Lung (tissue), 12 donors: ENCODE measurements around the gene CELSR1. TPM values are rescaled to one million over a fixed set of nuclear protein-coding genes. Genes with fewer than 3 reads are reported as not detected.

ENCODE experiments used
- ATAC-seq: fragments of 200-7000 bp; cut with Tn5 transposase; one replicate; pipeline ENCODE4 v1.9.1; 2020; ENCODE audit warnings: moderate number of reproducible peaks; ENCODE audit not compliant: insufficient read depth, low FRiP score
- DNase-seq, 3 donors: peaks; one replicate each; pipeline ENCODE4 v3.0.0-alpha.2; 2013 to 2017
- H3K27ac ChIP-seq, 2 donors: one replicate each; pipeline ENCODE4 v1.5.1; 2013; ENCODE audit warnings: mild to moderate bottlenecking in 2 of 2, moderate library complexity in 2 of 2, control low read depth in 1 of 2, inconsistent platforms in 1 of 2, low read depth in 1 of 2, low read length in 1 of 2
- H3K27me3 ChIP-seq, 3 donors: one replicate each; pipeline ENCODE4 v1.5.1; 2013; ENCODE audit warnings: low read length in 2 of 3; ENCODE audit not compliant: control insufficient read depth in 3 of 3, insufficient read depth in 3 of 3
- H3K36me3 ChIP-seq, 4 donors: one replicate each; pipeline ENCODE4 v1.5.1; 2013; ENCODE audit warnings: low read length in 4 of 4, mild to moderate bottlenecking in 1 of 4, moderate library complexity in 1 of 4; ENCODE audit not compliant: control insufficient read depth in 4 of 4, insufficient read depth in 4 of 4
- H3K4me1 ChIP-seq, 5 donors: one replicate each; pipeline ENCODE4 v1.5.1; 2013; ENCODE audit warnings: low read length in 5 of 5, mild to moderate bottlenecking in 2 of 5, moderate library complexity in 1 of 5; ENCODE audit not compliant: control insufficient read depth in 5 of 5, insufficient read depth in 5 of 5
- H3K4me3 ChIP-seq: one replicate; pipeline ENCODE4 v1.5.1; 2013; ENCODE audit warnings: mild to moderate bottlenecking, control low read depth, moderate library complexity
- H3K9ac ChIP-seq, 2 donors: one replicate each; pipeline ENCODE4 v1.5.1; 2013; ENCODE audit warnings: low read length in 2 of 2, control low read depth in 1 of 2; ENCODE audit not compliant: insufficient read depth in 1 of 2
- H3K9me3 ChIP-seq, 4 donors: one replicate each; pipeline ENCODE4 v1.5.1; 2013; ENCODE audit warnings: low read length in 3 of 4, mild to moderate bottlenecking in 1 of 4, moderate library complexity in 1 of 4; ENCODE audit not compliant: control insufficient read depth in 4 of 4, insufficient read depth in 3 of 4
- WGBS, 2 donors: extraction: QIAGEN DNeasy Blood & Tissue Kit; methylation state at CpG; one replicate each; pipeline ENCODE4 v1.1.7; 2013; 5-methylcytosine and 5-hydroxymethylcytosine counted together
- polyA plus RNA-seq, 2 donors: library from polyadenylated mRNA; stranded (reverse); fragments of 200-250 nt; gene quantifications; one replicate each; pipeline ENCODE4 v1.2.1, GENCODE V29; 2013
- total RNA-seq, 2 donors: library from RNA; depleted of rRNA in 1 of 2; stranded (reverse); fragments of >200 nt in 1 of 2; gene quantifications; one replicate each; pipeline ENCODE4 v1.2.1, GENCODE V29; 2014 to 2021
- TF ChIP-seq, protein P1 (sequence below): IDR thresholded peaks from 2 replicates; pipeline ENCODE4 v1.5.1; 2012; ENCODE audit warnings: mild to moderate bottlenecking; ENCODE audit errors: control extremely low read depth, extremely low read depth
- donor health status: control.
- donor health status: control.
- donor health status: Bipolar disorder and iron deficiency.
- donor health status: healthy.
- donor health status: DM: yes; HTN: yes; CAD: no.

The CELSR1 gene
- total and polyA plus RNA-seq, 4 donors: 14.0 to 65.9 (median 32.7) TPM

DNA sequence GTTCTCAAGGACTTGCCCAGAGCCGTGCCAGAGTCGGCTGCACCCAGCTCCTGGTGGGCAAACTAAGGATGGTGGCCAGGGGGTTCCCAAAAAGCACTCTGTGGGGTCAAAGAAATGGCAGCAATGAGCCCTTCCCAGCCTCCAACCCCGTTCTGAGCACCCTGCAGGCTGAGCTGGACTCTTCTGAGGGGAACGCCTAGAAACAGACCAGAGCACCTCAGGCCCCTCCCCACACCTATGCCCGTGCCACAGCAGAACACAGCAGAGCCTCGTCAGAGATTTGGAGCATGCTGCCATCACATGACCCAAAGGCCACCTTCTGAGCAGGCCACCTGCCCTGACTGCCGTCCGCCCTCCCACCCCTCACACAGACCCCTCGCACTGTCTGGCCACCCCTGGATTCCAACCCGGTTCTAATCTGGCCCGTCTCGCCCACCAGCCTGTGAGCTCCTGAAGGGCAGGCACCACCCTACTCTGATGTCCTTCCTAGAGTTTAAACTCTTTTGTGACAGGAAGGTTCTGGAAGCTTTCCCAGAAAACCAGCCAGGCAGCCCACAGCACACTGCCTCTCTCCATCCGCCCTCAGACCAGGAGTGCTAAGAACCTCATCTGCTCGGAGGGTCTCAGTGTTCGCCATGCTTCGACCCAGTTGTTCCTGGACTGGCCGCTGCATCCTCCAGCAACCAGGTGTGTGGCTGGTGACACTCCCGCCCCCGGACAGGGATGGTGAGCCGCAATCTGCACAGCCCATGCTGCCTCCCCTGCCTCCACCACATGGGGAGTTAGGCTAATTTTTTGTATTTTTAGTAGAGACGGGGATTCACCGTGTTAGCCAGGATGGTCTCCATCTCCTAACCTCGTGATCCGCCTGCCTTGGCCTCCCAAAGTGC lies 97.6 kb downstream of the CELSR1 start:
- Histone ChIP-seq H3K9ac (no peak overlapping the region), H3K4me1 (peaks cover 0 to 36% (median 4%) of the 10 kb centered on the region in 5 donors), H3K27ac (peak overlapping the region in 1 of 2 donors; percentile 35), H3K27me3 (no peaks in the 10 kb centered on the region), H3K4me3 (no peak overlapping the region), H3K9me3 (no peaks in the 10 kb centered on the region), H3K36me3 (peaks cover 0 to 6% (median 0%) of the 10 kb centered on the region in 4 donors)
- TF ChIP-seq, protein P1, sequence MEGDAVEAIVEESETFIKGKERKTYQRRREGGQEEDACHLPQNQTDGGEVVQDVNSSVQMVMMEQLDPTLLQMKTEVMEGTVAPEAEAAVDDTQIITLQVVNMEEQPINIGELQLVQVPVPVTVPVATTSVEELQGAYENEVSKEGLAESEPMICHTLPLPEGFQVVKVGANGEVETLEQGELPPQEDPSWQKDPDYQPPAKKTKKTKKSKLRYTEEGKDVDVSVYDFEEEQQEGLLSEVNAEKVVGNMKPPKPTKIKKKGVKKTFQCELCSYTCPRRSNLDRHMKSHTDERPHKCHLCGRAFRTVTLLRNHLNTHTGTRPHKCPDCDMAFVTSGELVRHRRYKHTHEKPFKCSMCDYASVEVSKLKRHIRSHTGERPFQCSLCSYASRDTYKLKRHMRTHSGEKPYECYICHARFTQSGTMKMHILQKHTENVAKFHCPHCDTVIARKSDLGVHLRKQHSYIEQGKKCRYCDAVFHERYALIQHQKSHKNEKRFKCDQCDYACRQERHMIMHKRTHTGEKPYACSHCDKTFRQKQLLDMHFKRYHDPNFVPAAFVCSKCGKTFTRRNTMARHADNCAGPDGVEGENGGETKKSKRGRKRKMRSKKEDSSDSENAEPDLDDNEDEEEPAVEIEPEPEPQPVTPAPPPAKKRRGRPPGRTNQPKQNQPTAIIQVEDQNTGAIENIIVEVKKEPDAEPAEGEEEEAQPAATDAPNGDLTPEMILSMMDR: no peak
- 81 to 92% methylated on average over 24 of the region's 24 CpGs for WGBS, 2 donors
- DNase-seq: no peak
- ATAC-seq: no peak

GRCh38 chr22:46439111-46439510 lies 98.3 kb downstream of the CELSR1 start:
- H3K36me3 ChIP-seq: peaks cover 0 to 6% (median 0%) of the 10 kb centered on the region in 4 donors
- H3K4me1 ChIP-seq: peaks cover 0 to 36% (median 4%) of the 10 kb centered on the region in 5 donors
- no peaks in the 10 kb centered on the region for H3K9me3 ChIP-seq
- no peaks in the 10 kb centered on the region for H3K27me3 ChIP-seq
- TF ChIP-seq, protein P1: no peak
- H3K27ac ChIP-seq: peak overlapping the region in 1 of 2 donors; percentile 35
- 92 to 93% methylated on average over 25 of the region's 25 CpGs for WGBS, 2 donors
- ATAC-seq: no peak
- DNase-seq: no peak
- H3K4me3 ChIP-seq: no peak overlapping the region
- H3K9ac ChIP-seq: no peak overlapping the region

DNA sequence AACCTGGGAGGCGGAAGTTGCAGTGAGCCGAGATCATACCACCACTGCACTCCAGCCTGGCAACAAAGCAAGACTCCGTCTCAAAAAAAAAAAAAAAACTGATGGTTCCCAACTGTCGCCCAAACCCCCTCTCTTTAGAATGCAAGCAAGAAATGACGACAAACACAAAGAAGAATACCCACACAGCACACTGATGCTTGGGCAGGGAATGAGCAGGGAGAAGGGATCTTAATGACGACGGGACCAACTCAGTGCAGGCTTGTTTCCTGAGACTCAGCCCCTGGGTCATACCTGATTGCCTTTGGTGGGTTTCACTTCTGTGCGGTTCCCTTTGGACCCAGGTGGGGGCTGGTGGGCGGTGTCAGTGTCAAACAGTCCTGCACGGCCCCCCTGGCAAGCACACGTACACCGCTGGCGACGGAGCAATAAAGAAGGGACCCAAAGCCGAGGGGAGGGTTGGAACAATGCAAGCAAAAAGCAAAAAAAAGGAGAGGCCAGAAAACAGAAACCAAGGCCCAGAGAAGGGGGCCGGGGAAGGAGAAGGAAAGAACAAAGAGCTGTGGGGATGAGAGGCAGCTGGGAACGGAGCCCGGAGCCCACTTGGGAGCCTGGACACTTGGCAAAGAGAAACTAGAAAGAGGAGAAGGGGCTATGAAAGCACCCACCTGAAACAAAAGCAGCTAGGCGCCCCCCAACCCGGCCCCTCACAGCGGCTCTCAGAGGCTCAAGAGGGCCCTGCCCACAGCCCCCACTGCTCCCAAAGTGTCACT lies 99.6 kb downstream of the CELSR1 start:
- WGBS, 2 donors: 75 to 79% methylated on average over 21 of the region's 21 CpGs
- peak overlapping the region in 1 of 2 donors; percentile 9 for H3K9ac ChIP-seq
- no peak for ATAC-seq
- peaks cover 0 to 6% (median 0%) of the 10 kb centered on the region in 4 donors for H3K36me3 ChIP-seq
- no peak overlapping the region for H3K27ac ChIP-seq
- TF ChIP-seq, protein P1: no peak
- no peak overlapping the region for H3K4me3 ChIP-seq
- peaks cover 0 to 27% (median 4%) of the 10 kb centered on the region in 5 donors for H3K4me1 ChIP-seq
- H3K9me3 ChIP-seq: no peaks in the 10 kb centered on the region
- peak; percentile 71 to 77 (median 72) for DNase-seq
- no peaks in the 10 kb centered on the region for H3K27me3 ChIP-seq
